ENCODE results near the gene GET3. TPM values are rescaled to one million over a fixed set of nuclear protein-coding genes. Genes with fewer than 3 reads are reported as not detected.

GET3 gene
- total RNA-seq, 1 experiment from 2014 or later, result 110 TPM

GRCh38 chr19:12733369-12734214 is 3.7 kb upstream of the GET3 start (continued):
- TF ChIP-seq, protein P1, sequence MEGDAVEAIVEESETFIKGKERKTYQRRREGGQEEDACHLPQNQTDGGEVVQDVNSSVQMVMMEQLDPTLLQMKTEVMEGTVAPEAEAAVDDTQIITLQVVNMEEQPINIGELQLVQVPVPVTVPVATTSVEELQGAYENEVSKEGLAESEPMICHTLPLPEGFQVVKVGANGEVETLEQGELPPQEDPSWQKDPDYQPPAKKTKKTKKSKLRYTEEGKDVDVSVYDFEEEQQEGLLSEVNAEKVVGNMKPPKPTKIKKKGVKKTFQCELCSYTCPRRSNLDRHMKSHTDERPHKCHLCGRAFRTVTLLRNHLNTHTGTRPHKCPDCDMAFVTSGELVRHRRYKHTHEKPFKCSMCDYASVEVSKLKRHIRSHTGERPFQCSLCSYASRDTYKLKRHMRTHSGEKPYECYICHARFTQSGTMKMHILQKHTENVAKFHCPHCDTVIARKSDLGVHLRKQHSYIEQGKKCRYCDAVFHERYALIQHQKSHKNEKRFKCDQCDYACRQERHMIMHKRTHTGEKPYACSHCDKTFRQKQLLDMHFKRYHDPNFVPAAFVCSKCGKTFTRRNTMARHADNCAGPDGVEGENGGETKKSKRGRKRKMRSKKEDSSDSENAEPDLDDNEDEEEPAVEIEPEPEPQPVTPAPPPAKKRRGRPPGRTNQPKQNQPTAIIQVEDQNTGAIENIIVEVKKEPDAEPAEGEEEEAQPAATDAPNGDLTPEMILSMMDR (IDR thresholded peaks at IDR 0.05), result no peak
- no peak for TF ChIP-seq MXD4 (CRISPR knock-in tag; IDR thresholded peaks at IDR 0.05; ENCODE audit: borderline replicate concordance)
- no peak for TF ChIP-seq ZNF512 (CRISPR knock-in tag; IDR thresholded peaks at IDR 0.05; ENCODE audit: borderline replicate concordance)
- TF ChIP-seq GTF2I (CRISPR knock-in tag; conservative IDR thresholded peaks at IDR 0.05), result no peak
- no peak for TF ChIP-seq ZNF416 (CRISPR knock-in tag; IDR thresholded peaks at IDR 0.05)
- TF ChIP-seq CDX4 (CRISPR knock-in tag; IDR thresholded peaks at IDR 0.05; ENCODE audit: borderline replicate concordance), result no peak
- no peak for TF ChIP-seq SMAD4 (CRISPR knock-in tag; IDR thresholded peaks at IDR 0.05)
- TF ChIP-seq RORB (CRISPR knock-in tag; IDR thresholded peaks at IDR 0.05), result no peak

DNA sequence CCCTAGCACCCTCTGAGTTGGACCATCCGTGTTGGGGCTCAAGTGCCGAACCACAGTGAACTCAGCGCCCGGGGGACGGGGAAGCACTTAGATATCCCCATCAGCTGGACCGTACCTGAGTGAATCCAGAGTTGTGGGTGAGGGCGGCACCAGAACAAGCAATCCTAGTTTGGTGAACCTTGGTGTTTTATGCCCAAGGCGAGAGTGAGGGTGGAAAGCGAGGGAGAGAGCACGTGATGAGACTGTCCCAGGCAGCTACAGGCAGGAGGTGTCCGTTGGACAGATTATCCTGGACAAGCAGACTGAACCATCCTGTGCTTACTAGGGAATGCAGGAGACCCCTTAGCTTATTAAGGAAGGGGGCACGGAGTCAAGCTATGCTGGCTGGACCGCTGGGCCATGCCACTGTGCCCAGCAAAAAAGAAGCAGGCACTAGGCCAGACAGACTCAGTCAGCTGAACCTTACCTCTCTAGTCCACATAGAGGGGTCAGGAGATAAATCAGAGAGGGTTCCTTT is 596 bp downstream of the GET3 start:
- Mint-ChIP-seq H3K9me3 (no peaks in the 10 kb centered on the region), H3K36me3 (peaks cover 19% of the 10 kb centered on the region), H3K4me1 (peaks cover 20% of the 10 kb centered on the region), H3K4me3 (peak overlapping the region; percentile 100), H3K27me3 (ENCODE audit: low read depth) (no peaks in the 10 kb centered on the region; the same call in 1 of the 2 replicates), H3K27ac (no peak overlapping the region)
- DNase-seq (ENCODE audit: low spot score) (no peak), ATAC-seq (no peak)
- POLR2A ChIA-PET, result interaction anchor here (1.3 to 5.3 kb wide), 2 partner anchors 15 to 42 kb away, joined by 4 to 44 read pairs; partner anchors contain the start of genes FBXW9 and TNPO2
- CTCF ChIA-PET, result interaction anchor here (1.7 kb wide), 1 partner anchor 23 kb away, joined by 14 read pairs; no protein-coding TSS in a partner anchor
- no peak for TF ChIP-seq ZNF281 (CRISPR knock-in tag; IDR thresholded peaks at IDR 0.05)
- TF ChIP-seq, protein P2, sequence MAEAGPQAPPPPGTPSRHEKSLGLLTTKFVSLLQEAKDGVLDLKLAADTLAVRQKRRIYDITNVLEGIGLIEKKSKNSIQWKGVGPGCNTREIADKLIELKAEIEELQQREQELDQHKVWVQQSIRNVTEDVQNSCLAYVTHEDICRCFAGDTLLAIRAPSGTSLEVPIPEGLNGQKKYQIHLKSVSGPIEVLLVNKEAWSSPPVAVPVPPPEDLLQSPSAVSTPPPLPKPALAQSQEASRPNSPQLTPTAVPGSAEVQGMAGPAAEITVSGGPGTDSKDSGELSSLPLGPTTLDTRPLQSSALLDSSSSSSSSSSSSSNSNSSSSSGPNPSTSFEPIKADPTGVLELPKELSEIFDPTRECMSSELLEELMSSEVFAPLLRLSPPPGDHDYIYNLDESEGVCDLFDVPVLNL (CRISPR knock-in tag; IDR thresholded peaks at IDR 0.05; ENCODE audit: borderline replicate concordance, low read depth), result no peak
- no peak for TF ChIP-seq STAT6 (CRISPR knock-in tag; conservative IDR thresholded peaks at IDR 0.05; ENCODE audit: low read depth)
- no peak for TF ChIP-seq ZNF219 (CRISPR knock-in tag; IDR thresholded peaks at IDR 0.05; ENCODE audit: borderline replicate concordance)
- no peak for TF ChIP-seq SOX15 (CRISPR knock-in tag; IDR thresholded peaks at IDR 0.05)
- TF ChIP-seq TEAD4 (CRISPR knock-in tag; IDR thresholded peaks at IDR 0.05), result no peak
- TF ChIP-seq PRDM15 (CRISPR knock-in tag; IDR thresholded peaks at IDR 0.05), result no peak
- no peak for TF ChIP-seq CREB1 (CRISPR knock-in tag; IDR thresholded peaks at IDR 0.05)
- TF ChIP-seq ELF4 (CRISPR knock-in tag; IDR thresholded peaks at IDR 0.05; ENCODE audit: low read depth), result no peak
